ENCODE measurements around the gene XRN1. TPM values are rescaled to one million over a fixed set of nuclear protein-coding genes. Genes with fewer than 3 reads are reported as not detected.

XRN1 gene
- total and polyA plus RNA-seq, 10 of the 15 experiments (the other 5 are each of a cell fraction or from before 2014, with no cell fraction given) = 1.7 to 38.8 (median 15.5) TPM

DNA sequence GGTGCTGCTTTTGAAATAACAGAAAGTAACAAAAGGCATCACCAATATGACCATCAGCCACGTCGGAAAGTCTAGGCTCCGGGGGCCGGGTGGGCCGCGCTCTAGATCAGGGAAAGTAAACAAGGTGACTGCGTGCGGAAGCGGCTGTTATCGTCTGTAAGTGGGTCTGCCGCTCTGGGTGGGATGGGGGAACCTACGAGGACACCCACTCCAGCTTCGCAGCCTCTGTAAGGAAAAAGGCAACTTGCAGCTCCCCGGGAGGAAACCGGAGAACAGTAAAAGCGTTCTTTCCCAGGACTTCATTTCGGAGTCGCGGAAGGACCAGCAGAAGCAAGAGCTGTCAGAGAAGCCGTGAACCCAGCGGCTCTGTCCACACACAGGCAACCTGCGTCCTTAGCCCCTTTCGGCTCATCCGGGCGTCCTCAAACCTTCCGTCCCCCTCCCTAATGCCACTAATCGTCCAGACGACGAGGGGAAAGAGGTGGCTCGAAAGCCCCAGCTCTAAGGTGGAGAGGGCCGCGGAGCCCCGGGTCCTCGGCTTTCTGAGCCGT is 461 bp downstream of the XRN1 start:
- Histone ChIP-seq H3K4me3 (peak overlapping the region; percentile 87), H3K9me3 (replicated peaks; ENCODE audit: control insufficient read depth, insufficient read depth, low read length) (no peaks in the 10 kb centered on the region; the same call in 2 of the 3 replicates), H3K4me1 (ENCODE audit: control insufficient read depth, insufficient read depth, low read length) (no peaks in the 10 kb centered on the region), H3K27ac (ENCODE audit: control insufficient read depth, insufficient read depth) (peak overlapping the region; percentile 97), H2AFZ (ENCODE audit: control insufficient read depth, low read depth, low read length) (peak overlapping the region; percentile 87), H3K9ac (ENCODE audit: control insufficient read depth, insufficient read depth, low read length) (peak overlapping the region; percentile 98), H3K4me2 (ENCODE audit: control insufficient read depth, insufficient read depth) (peak overlapping the region; percentile 76), H3K36me3 (ENCODE audit: control insufficient read depth in 2 of 2, insufficient read depth in 2 of 2, low read length in 1 of 2) (peaks cover 1 to 4% of the 10 kb centered on the region in 2 experiments; a peak in 1 of 4 replicates), H4K20me1 (ENCODE audit: control insufficient read depth, insufficient read depth) (no peaks in the 10 kb centered on the region), H3K27me3 (replicated peaks in 1 of 2; ENCODE audit: control insufficient read depth in 2 of 2, insufficient read depth in 2 of 2, low read length in 1 of 2) (no peaks in the 10 kb centered on the region), H3K79me2 (ENCODE audit: control insufficient read depth, insufficient read depth, low read length) (peaks cover 50% of the 10 kb centered on the region)
- FAIRE-seq (no peak), ATAC-seq (peak; percentile 63), DNase-seq (ENCODE audit: low read depth, low spot score) (no peak)
- ChIA-PET CTCF (no interaction called here), SMC1A (ENCODE audit: uncharacterized antibody, unreplicated experiment) (interaction anchor here (1.2 to 2.5 kb wide), 3 partner anchors 22 to 130 kb away, joined by 3 to 6 read pairs (median 3); no protein-coding TSS in a partner anchor), POLR2A (interaction anchor here (2.8 kb wide), 1 partner anchor 14 kb away, joined by 11 read pairs; no protein-coding TSS in a partner anchor), RAD21 (ENCODE audit: unreplicated experiment) (no interaction called here)
- WGBS (ENCODE audit: insufficient coverage, insufficient replicate concordance, low lambda C conversion rate, missing lambda C conversion rate) = 1% methylated on average over 35 of the region's 35 CpGs
- intact Hi-C loops (cut with micrococcal nuclease; ENCODE audit: unreplicated experiment) = loop anchor here (2.0 to 5.0 kb wide), 3 partner anchors 15 to 555 kb away; partner anchors contain the start of genes ATR and U2SURP
- TF ChIP-seq TBL1XR1 (IDR thresholded peaks at IDR 0.05; ENCODE audit: low read depth, low read length) (no peak; the same call in 1 of the 2 replicates), RAD21 (IDR thresholded peaks at IDR 0.05; ENCODE audit: insufficient read depth, low read depth, low read length) (no peak), CTCF (IDR thresholded peaks at IDR 0.05 in 2 of 3, conservative IDR thresholded peaks at IDR 0.05 in 1 of 3; ENCODE audit: control insufficient read depth in 2 of 3, extremely low read depth in 1 of 3, insufficient read depth in 1 of 3, low read depth in 3 of 3, low read length in 3 of 3) (no peak), STAT3 (IDR thresholded peaks at IDR 0.05; ENCODE audit: low read depth, low read length) (no peak), YY1 (IDR thresholded peaks at IDR 0.05; ENCODE audit: low read depth, low read length) (0 out of 2 replicates have a peak, but pooled peaks have one; percentile 22), CREB1 (IDR thresholded peaks at IDR 0.05; ENCODE audit: low read depth) (peak; percentile 61), RCOR1 (conservative IDR thresholded peaks at IDR 0.05; ENCODE audit: low read depth, low read length) (no peak), BCLAF1 (IDR thresholded peaks at IDR 0.05) (no peak), FOXK2 (IDR thresholded peaks at IDR 0.05) (peak; percentile 75), SUPT20H (IDR thresholded peaks at IDR 0.05; ENCODE audit: borderline replicate concordance, control insufficient read depth, low read depth, low read length) (no peak)
- in situ Hi-C loops (cut with MboI) = no loop called here
- TSS peak; percentile 59 for BruUV-seq (replicated peaks)
